ENCODE data around the gene SMOC1.

SMOC1 gene, protein sequence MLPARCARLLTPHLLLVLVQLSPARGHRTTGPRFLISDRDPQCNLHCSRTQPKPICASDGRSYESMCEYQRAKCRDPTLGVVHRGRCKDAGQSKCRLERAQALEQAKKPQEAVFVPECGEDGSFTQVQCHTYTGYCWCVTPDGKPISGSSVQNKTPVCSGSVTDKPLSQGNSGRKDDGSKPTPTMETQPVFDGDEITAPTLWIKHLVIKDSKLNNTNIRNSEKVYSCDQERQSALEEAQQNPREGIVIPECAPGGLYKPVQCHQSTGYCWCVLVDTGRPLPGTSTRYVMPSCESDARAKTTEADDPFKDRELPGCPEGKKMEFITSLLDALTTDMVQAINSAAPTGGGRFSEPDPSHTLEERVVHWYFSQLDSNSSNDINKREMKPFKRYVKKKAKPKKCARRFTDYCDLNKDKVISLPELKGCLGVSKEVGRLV

DNA sequence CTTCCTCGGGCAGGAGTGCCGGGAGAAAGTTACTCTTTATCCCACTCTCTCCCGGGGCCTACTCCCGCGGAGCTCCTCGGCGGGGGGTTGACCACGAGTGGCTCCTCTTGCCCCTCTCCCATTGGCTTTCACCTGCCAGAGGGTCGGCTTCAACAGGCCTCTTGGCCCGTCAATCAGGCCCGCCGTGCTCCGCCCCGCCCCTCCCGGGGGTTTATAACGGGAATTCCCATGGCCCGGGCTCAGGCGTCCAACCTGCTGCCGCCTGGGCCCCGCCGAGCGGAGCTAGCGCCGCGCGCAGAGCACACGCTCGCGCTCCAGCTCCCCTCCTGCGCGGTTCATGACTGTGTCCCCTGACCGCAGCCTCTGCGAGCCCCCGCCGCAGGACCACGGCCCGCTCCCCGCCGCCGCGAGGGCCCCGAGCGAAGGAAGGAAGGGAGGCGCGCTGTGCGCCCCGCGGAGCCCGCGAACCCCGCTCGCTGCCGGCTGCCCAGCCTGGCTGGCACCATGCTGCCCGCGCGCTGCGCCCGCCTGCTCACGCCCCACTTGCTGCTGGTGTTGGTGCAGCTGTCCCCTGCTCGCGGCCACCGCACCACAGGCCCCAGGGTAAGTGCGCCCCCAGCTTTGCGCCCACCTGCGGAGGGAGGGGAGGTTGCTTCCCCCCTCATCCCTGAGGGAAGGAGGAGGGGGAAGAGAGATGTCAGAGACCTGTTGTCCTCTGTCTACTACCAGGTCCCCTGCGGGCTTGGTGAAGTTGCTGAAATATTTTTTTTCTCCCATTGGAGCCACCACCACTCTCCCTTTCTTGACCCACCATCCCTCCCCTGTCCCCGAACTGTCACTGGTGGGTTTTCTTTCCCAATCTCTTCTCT, at the start of gene SMOC1:
Gene SMOC1 (plus strand): TSS at position 242 of the 869 bp plus-strand sequence. CDS start 263 bp downstream, at position 505.
- DNase-seq (ENCODE audit: low read depth, low spot score), result no peak

DNA sequence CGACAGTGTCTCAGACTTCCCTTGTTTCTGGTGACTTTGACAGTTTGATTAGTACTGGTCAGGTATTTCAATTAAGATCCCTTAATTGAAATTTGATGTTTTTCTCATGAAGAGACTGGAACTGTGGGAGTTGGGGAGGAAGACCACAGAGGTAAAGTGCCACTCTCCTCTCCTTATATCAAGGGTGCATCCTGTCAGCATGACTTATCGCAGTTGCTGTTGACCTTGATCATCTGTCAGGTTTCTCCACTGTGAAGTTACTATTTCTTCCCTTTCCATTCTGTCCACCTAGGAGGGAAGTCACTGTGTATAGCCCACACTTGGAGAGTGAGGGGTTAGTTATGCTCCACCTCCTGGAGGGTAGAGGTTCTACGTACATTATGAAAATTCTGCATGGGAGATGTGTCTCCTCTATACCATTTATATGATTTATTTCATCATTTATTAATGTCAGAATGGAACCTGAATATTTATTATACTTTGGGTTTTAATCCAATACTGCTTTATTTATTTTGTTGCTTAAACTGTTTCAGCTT, 40.3 kb upstream of the SMOC1 start:
- DNase-seq (ENCODE audit: low read depth, low spot score), result no peak

DNA sequence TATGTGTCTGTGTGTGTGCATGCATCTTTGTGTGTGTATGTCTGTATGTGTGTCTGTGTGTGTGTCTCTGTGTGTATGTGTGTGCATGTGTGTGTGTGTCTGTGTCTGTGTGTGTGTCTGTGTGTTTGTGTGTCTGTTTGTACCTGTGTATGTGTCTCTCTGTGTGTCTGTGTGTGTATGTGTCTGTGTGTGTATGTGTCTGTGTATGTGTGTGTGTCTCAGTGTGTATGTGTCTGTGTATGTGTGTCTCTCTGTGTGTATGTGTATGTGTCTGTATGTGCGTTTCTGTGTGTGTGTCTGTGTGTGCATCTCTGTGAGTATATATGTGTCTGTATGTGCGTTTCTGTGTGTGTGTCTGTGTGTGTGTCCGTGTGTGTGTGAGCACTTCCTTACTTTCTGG, 39.6 kb upstream of the SMOC1 start:
- no peak for DNase-seq (ENCODE audit: low read depth, low spot score)

DNA sequence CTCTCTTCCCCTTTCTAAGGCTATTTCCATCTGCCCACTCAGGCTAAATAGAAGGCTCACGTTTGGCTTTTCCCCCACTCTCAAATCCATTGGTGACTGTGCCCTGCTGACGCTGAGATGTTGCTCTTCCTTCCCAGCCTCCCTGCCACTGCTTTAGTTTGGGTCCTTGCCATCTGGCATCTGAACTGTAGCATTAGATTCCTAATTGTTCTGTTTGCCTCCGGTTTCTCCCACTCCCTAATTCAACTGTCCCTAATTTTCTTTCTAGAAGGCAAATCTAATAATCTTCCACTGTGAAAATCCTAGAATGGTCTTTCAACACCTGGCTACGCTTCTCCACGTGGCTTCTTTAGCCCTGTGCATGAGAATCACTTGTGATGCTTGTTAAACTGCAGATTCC, 37.6 kb upstream of the SMOC1 start:
- DNase-seq (ENCODE audit: low read depth, low spot score), result no peak

DNA sequence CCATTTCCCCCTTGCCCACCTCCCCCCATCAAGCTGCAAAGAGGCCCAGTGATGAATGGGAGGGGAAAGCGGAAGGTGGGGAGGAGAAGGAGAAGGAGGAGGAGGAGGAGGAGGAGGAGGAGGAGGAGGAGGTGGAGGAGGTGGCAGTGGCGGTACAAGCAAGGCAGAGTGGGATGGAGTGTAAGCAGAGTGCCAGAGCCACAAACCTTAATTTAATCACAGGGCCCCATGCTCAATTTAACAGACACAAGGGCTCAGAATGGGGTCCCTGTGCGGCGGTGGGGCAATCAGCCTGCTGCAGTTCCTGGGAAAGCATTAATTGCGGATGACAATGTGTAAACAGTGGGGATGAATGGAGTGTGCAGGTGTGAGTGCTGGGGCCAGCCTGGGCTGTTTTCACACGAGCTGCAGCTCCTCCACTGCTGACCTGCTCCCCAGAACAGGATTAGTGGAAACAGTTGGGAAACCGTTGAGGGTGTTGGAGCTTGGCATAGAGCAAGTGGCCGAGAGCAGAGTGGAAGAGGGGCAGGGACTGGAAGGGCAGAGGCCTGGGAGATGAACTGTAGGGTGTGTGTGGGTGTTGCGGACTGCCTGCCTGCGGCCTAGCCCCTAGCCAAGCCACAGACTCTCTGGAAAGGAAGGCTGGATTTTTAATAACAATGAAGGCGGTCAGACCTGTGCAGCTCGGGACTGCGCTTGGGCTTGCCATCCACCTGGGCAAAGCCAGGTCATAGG, 36.4 kb upstream of the SMOC1 start:
- DNase-seq (ENCODE audit: low read depth, low spot score), result no peak

DNA sequence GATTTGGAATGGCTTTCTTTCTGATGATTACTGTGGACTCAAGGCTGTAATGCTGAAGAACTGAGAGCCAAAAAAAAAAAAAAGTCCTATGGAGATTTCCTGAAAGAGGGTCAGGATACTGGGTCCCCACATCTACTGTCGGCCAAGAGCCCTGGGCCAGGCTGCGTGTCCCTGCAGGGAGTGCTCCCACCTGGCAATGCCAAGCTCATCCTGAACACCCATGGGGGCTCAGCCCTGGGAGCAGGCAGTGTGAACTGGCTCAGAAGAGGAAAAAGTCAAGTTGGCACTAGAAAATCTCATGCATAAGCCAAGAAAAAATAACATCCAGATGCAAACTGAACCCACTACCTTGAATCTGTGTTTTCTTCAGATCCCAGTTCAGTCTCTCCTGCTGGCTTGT, 35.0 kb upstream of the SMOC1 start:
- DNase-seq (ENCODE audit: low read depth, low spot score), result no peak

DNA sequence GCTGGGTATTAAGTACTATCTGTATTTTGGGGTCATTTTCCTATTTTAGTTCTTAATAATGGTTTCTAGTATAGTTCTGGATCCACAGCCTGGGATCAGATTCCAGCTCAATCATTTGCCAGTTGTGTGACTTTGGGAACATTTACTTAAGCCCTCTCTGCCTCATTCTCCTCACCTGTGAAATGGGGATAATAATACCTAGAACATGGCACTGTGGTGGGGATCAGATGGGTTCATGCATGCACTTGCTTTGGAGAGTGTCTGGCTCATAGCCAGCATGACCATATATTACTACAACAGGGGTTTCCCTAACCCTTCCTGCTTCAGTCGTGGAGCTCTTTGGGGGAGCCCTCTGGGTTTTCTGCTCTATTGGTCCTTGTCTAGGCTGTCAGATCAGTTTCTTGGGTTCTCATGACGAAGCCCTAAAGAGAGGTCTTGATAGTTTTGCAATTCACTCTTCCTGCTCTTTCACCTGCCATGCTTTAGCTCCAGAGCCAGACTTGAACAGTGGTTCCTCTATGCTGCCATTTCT, 34.1 kb upstream of the SMOC1 start:
- no peak for DNase-seq (ENCODE audit: low read depth, low spot score)

DNA sequence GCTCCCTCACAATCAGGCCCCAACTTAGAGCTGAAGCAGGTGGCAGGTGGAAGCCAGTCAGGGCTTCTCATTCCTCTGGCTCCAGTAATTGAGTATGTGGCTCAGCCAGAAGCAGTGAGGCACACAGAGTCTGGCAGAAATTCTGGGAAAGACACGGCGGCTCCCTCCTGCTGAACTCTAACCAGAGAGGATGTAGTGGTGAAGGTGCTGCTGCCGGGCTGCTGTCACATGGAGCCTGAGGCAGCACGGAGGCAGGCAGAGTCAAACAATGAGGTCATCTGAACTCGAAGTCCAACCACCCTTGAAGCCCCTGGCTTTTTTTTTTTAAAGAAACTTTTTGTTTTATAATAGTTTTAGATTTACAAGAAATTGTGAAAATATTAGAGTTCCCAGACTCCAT, 33.4 kb upstream of the SMOC1 start:
- DNase-seq (ENCODE audit: low read depth, low spot score), result no peak

DNA sequence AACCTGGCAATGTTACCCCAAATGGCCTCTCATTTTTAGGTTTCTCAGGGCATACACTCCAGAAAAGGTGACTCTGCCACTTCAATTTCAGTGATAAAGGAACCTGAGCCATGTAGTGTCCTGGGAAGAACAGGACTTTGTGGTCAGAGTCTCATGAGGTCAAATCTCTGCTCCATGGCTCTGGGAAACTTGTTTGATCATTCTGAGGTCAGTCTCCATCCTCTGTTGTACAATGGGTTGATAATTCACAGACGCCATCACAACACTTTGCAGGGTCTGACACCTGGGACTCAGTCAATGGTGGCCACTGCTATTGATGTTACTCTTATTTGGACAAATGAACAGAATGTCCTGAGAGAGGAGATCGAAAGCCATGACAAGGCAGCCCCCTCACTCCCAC, 31.1 kb upstream of the SMOC1 start:
- no peak for DNase-seq (ENCODE audit: low read depth, low spot score)

DNA sequence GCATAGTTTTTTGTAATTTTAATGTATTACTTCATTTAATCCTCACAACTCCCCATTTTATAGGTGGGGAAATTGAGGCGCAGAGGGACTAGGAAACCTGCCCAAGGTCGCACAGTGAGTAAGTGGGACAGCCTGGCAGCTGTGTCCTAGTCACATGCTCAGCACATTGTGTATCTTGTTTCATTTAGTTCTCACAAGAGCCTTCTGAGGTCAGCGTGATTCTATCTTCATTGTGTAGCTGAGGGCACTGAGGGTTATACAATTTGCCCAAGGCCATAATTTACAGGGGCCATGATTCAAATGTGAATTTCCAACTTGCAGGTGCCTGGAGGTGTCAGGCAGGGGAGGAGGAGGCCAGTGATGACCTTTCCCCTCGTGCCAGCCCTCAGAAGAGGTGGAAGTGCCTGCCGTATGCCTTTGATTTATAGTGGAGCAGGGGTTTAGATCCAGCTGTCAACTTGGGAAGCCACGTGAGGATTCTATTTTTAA, 30.3 kb upstream of the SMOC1 start:
- no peak for DNase-seq (ENCODE audit: low read depth, low spot score)

DNA sequence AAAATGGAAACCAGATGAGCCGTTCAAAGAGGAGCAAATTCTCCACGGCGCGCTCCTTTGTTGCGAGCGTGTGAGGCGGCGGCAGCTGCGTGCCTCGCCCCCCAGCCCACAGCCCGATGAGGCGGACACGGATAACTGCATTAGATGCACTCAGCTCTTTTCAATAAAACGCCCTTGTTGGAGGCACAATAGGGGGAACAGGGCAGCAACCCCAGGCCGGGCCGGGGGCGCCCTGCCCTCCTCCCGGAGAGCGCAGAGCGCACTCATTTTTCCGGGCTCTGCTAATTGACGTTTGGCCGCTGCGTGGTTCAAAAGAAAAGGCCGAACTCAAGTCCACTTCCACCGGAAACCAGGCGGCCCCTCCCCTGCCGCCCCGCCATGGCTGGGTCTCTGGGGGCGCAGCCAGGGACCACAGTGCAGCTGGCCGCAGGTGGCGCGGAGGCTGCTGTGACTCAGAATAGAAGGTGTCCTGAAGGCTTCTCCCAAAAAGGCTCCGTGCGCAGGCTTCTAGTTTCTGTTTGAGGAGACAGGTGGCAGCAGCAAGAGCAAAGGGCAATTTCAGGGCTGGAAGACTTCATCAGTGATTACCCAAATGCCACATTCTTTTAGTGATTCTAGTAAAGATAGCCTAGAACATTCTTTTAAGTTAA, 29.0 kb upstream of the SMOC1 start:
- no peak for DNase-seq (ENCODE audit: low read depth, low spot score)

DNA sequence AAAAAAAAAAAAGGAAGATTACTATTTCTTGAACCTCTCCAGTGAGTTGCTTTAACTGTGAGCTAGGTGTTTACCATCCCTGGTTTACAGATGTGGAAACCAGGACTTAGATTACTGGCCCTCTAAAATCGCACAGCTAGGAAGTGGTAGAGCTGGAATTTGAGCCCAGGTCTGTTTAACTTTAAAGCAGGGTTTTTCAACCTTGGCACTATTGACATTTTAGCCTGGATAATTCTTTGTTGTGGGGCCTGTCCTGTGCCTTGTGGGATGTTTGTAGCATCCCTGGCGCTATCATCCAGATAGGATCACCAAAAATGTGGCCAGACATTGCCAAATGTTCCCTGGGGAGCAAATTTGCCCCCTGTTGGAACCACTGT, 28.5 kb upstream of the SMOC1 start:
- DNase-seq (ENCODE audit: low read depth, low spot score), result no peak

DNA sequence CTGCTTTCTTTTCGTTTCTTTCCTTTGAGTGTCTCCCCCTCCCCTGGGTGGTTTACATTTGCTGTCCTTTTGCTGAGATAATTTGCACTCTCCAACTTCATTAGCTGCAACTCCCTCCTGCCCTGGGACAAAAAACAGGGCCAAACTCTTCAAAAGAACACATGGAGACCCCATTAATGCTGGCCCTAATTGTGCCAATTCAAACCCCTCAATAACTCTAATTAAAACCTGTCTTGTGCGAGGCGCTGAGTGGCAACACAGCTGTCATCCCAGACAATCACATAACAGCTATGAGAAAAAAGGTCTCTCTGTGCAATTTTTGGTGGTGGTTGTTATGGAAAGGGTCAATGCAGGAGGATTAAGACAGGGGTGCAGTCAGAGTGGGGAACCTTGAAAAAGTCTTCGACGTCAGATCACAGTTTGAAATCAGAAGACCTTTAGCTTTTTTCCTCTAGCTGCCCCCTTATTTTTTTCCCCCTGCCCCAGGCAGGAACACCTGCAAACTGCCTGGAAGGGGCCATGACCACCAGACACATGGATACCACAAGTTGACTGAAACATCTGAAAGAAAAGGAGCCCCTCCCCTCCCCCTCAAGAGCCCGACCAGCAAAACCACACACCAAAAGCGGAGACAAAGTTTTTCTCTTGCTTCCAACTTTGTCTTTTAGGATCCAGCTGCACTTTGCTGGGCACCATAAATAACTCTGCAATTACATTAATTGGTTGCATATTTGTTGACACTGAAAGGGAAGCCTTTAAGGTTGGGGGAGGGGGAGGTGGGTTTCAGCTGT, 26.5 kb upstream of the SMOC1 start:
- no peak for DNase-seq (ENCODE audit: low read depth, low spot score)

DNA sequence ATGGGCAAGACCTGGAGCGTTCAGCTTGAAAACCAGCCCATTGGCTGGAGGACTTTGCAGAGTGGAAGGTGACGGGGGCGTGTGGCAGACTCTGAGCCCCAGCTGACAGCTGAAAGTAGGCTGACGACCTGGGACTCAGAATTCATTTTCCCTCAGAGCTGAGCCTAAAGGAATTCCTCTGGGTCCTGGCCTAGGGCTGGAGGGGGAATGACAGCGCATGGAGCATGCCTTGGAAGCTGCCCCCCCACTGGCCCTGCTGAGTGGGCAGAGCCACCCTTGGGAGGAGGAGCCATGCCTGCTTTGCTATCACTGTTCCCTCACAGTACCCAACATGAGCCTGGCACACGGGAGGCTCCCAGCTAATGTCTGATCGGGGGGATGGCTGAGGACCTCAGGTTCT, 25.4 kb upstream of the SMOC1 start:
- DNase-seq (ENCODE audit: low read depth, low spot score), result no peak

DNA sequence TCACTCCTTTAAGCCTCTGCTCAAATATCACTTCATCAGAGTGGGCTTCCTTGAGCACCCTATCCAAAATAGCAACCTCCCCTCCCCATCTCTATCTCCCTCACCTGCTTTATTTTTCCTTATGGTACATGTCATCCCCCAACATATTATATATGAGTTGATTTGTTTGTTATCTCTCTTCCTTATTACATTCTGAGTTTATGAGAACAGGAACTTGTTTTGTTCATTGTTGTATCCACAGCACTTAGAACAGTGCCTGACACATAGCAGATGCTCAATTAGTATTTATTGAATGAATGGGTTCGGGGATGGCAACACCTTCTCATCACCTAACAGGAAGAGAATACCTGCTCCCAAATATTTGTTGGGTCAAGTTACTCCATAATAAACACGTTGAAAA, 24.6 kb upstream of the SMOC1 start:
- DNase-seq (ENCODE audit: low read depth, low spot score), result no peak

DNA sequence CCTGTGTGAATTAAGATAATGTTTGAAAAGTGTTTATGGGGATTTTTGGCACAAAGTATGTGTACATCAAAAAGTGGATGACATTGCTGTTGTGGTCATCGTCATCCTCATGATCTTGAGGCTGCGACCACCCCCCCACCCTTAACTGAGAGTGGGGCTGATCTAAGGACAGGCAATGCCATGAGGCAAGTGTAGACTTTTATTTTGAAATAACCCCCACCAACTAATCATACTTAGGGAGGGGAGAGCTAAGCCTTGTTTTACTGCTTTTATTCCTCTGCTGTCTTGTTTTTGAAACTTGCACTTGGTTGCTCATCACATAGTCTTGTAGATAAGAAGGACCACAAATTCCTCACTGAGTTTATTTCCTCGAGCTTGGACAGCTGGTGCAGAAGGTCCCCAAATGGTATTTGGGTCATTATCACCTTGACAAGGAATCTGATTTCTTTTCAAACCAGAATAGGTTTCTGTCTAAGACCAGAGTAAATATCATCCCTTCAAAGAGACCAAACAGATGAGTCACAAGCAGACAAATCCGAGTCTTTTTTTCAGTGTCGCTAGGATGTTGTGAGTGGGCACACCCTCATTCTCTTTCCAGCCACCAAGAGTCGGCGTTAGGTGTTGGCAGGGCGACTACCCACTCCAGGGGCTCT, 23.9 kb upstream of the SMOC1 start:
- no peak for DNase-seq (ENCODE audit: low read depth, low spot score)

DNA sequence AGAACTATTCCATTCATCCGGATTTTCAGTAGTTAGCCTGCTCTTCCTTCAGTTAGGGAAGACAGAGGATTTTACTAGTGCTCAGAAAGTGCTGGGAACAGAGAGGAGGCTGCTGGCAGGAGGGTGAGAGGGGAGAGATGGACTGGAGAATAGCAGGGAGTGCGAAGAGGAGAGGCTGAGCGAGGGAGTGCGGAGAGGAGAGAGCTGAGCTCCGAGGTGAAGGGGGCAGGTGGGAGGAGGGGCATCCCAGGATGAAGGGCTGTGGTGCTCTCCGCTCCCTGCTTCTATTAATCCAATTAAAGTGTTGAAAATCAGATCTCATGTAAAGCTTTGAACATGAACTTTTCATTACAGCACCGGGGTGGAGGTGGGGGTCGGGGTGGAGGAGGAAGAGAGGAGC, 20.4 kb upstream of the SMOC1 start:
- no peak for DNase-seq (ENCODE audit: low read depth, low spot score)

DNA sequence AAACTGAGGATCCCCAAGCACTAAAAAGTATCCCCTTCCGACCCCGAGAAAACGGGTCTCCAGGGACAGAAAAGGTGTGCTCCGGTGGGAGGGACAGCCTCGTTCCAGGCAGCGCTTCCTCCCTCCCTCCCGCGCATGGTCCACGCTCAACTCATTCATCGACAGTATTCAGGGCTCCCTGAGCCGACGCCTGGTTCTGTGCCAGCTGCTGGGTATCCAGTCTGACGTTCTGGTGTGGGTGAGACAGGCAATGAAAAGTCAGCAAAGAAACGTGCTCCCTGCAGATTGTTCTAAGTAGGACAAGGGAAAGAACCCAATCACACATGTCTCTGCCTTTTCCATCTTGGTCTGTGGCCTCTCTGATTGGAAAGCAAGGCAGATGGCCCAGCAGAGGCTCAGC, 19.6 kb upstream of the SMOC1 start:
- no peak for DNase-seq (ENCODE audit: low read depth, low spot score)

DNA sequence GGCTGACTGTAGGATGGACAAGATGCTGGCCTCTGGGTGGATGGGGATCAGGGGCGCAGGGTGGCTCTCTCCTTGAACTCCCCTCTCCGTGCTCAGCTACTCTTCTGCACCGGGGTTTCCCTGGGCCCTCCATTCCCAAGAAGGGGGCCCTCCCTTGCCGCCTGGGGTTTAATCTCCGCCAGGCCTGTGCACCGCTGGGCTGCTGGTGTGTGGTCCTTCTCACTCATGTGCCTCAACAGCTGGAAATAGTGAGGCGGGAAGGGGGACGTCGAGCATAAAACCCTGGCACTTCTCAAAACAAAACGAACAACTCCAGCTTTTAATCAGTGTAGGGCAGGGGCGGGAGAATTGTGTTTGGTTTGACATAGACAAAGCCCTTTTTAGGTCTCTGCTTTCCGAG, 19.0 kb upstream of the SMOC1 start:
- no peak for DNase-seq (ENCODE audit: low read depth, low spot score)
